GM12891 (cell line): ENCODE results near the gene HSD11B1.

ENCODE experiments used
- POLR2A ChIP-seq: IDR thresholded peaks from 2 replicates; pipeline ENCODE4 v1.6.1; 2011; ENCODE audit warnings: low read depth, low read length, control low read depth
- POLR2AphosphoS5 ChIP-seq: IDR thresholded peaks from 2 replicates; pipeline ENCODE4 v1.6.1; 2011; ENCODE audit warnings: low read depth, low read length, control low read depth
- POU2F2 ChIP-seq: IDR thresholded peaks from 2 replicates; pipeline ENCODE4 v1.6.1; 2011; ENCODE audit warnings: low read depth, mild to moderate bottlenecking, control low read depth, low read length, moderate library complexity
- SPI1 ChIP-seq: IDR thresholded peaks from 2 replicates; pipeline ENCODE4 v1.6.1; 2011; ENCODE audit warnings: low read depth, low read length, control low read depth
- TAF1 ChIP-seq: IDR thresholded peaks from 2 replicates; pipeline ENCODE4 v1.6.1; 2011; ENCODE audit warnings: low read depth, low read length, control low read depth

GRCh38 chr1:209759829-209760359 is 55.2 kb downstream of the HSD11B1 start:
- TF ChIP-seq POLR2A (no peak), POU2F2 (no peak), POLR2AphosphoS5 (no peak), TAF1 (no peak), SPI1 (no peak)
